Activated CD4-positive, CD25-positive, alpha-beta regulatory T cell treated with anti-CD3 and anti-CD28 coated beads, Interleukin-2, amount 50 U/mL, for 72 hours (primary cell): ENCODE data around the gene CAPN15.

Source experiments
- DNase-seq: peaks from one replicate; pipeline ENCODE4 v3.0.0; 2021

The CAPN15 gene

DNA sequence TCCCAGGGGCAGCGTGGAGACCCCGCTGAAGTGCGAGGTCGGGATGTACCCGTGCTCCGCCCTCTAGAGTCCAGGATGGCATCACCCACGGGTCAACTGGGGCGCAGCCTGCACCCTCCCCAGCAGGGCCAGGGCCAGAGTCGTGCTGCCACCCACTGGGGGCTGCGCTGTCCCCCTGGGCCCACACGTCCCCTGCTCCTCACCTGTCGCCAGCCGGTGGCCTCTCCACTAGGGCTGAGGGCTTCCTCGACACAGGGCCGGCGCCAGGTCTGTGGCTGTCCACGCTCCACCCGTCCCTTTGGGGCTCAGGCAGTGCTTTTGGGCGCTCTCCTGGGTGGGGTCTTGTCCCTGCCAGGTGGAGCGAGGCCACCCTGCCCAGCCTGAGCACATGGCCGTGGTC is 21.1 kb downstream of the CAPN15 start:
- no peak for DNase-seq

DNA sequence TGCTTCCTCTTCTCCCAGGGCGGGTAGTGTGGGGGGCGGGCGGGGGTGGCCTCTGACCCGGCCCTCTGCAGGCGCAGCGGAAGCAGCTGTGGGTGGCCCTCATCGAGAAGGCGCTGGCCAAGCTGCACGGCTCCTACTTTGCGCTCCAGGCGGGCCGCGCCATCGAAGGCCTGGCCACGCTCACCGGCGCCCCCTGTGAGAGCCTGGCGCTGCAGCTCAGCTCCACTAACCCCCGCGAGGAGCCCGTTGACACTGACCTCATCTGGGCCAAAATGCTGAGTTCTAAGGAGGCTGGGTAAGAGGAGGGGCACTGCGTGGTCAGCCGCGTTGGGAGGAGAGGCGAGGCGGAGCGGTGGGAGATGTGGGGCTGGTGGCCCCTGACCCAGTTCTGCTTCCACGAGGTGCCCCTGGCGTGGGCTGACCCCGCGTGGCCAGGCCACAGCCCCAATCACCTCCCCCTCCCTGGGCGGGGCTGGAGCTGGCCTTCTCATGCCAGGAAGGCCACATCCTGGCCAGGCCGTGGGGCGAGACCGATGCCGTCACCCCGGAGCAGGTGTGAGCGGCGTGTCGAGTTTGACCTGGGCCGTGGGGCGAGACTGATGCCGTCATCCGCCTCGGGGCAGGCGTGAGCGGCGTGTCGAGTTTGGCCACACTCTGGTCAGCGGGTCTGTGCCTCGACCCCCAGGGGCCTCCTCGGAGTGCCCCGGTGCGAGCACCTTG is 22.2 kb downstream of the CAPN15 start:
- DNase-seq, result no peak

DNA sequence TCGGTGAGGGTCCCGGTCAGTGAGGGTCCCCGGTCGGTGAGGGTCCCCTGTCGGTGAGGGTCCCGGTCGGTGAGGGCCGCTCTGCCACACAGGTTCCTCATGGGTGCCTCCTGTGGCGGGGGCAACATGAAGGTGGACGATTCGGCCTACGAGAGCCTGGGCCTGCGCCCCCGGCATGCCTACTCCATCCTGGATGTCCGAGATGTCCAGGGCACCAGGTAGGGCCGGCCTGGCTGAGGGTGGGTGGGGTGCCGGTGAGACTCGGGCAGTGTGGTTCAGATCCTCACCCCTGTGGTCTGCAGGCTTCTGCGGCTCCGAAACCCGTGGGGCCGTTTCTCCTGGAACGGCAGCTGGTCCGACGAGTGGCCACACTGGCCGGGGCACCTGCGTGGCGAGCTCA is 23.7 kb downstream of the CAPN15 start:
- no peak for DNase-seq

DNA sequence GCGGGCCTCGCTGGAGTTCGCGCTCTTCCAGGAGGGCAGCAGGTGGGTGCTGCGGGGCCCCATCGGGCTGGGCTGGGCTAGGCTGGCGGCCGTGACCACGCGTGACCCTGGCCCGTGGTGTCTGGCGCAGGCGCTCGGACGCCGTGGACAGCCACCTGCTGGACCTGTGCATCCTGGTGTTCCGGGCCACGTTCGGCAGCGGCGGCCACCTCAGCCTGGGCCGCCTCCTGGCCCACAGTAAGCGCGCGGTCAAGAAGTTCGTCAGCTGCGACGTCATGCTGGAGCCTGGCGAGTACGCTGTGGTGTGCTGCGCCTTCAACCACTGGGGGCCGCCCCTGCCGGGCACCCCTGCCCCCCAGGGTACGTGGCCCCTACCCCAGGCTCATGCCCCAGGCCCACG is 24.7 kb downstream of the CAPN15 start:
- DNase-seq, result no peak

DNA sequence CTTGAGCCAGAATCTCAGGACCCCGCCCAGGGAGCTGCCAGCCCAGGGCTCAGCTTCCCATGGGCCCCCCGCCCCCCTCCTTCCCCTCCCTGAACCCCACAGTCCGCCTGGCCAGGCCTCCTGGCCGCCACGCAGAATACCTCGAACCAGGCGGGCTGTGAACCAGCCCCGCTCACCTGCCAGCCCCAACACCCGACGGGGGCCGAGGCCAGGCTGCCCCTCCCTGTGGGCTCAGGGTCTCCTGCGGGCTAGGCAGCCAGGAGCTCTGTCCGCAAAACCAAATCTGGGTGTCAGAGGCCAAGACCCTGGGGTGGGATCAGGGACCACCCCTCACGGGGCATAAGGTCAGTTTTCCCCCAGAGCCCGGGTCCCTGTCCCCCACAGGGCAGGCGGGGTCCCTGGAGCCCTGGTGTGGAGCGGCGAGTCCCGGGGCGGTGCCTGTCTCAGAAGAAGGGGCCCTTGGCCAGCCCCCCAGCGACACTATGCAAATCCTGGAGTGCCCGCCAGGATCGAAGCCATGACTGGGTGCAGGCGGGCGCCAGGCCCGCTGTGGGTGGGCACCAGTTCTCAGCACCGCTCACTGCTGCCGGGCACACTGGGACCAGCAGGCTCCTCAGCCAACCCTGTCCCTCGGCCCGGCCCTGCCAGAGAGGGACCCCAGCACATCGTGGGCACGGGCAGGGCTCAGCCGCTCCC is 26.2 kb downstream of the CAPN15 start:
- DNase-seq, result no peak

DNA sequence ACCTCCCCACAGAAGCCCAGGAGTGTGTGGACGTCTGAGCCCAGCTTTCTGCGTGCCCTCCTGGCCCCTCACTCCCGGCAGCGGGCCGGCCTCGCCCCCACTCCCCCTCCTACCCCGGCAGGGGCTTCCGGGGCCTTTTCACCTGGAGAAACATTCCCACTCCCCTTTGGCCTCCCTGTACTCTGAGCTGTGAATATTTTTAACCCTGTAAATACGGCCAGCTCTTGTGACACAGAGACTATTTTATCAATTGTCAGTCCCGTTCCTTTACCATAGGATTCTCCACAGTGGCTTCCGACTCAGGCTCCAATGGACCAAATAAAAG is 26.7 kb downstream of the CAPN15 start:
- DNase-seq, result no peak

DNA sequence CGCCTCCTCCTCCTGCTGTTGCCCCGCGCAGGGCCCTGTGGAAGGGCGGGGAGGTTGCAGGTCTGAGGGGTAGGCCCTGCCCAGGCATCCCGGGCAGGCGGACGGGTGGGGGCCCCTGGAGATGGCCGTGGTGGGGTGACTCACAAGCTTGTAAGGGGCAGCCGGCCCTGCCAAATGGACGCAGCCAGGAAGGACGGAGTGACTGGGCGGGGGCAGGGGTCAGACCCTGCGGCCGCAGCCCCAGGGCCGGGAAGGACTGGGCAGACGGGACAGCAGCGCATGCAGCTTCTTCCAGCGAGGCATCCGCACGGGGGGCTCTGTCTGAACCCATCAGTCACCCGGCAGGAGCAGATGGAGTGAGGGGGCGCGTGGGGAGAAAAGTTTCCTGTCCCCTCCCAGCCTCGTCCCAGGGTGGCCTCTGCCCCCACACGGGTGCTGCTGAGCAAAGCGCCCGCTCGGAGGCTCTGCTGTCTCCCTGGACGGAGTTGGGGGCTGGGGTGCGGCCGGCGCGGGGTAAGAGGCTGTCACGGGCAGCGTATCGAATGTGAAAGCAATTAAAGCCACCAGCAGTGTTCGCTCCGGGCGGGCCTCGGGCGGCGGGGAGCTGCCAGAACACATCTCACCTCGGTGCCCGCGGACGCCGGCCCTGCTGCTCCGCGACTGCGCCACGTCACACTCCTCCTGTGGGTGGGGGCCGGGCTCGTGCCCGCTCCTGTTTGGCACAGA is 27.3 kb downstream of the CAPN15 start:
- no peak for DNase-seq

DNA sequence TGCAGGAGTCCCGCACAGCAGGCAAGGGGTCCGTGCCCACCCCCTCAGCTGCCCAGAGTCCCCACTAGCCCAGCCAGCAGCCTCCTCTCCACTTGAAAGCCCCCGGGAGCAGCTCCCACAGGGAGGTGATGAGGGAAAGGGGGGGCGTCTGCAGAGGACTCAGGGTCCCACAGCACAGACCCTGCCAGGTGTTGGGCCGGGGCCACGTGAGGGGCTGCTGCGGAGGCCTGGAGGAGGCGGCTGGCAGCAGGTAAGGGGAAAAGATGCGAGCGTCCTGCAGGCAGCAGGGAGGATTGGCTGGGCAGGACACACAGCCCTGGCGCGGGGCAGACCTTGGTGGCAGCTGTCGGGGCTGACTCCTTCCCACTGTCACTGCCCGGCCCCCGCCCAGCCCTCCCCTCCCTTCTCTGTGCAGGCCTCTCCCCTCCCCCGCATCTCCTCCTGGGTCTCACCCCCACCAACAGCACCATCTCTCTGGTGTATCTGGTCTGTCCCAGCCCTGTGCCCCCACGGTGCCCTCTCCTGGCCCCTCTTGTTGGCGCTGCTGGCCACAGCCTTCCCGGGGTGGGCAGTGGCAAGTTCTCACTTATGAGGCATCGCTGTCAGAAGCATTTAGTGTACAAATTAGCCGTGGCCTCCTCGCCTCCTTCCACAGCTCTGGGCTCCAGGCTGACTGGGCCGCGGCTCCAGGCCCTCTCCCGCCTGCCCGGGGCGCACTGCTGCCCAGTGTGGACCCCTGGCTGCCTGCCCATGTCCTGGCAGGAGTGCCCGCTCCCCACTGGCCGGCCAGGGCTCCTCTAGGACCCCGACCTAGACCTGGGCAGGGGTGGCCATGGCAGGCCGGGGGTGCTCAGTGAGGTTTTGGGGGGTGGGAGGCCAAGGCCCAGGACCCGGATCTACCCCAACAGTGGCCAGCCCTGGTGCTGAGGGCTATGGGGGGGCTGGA is 28.3 kb downstream of the CAPN15 start:
- DNase-seq, result no peak

DNA sequence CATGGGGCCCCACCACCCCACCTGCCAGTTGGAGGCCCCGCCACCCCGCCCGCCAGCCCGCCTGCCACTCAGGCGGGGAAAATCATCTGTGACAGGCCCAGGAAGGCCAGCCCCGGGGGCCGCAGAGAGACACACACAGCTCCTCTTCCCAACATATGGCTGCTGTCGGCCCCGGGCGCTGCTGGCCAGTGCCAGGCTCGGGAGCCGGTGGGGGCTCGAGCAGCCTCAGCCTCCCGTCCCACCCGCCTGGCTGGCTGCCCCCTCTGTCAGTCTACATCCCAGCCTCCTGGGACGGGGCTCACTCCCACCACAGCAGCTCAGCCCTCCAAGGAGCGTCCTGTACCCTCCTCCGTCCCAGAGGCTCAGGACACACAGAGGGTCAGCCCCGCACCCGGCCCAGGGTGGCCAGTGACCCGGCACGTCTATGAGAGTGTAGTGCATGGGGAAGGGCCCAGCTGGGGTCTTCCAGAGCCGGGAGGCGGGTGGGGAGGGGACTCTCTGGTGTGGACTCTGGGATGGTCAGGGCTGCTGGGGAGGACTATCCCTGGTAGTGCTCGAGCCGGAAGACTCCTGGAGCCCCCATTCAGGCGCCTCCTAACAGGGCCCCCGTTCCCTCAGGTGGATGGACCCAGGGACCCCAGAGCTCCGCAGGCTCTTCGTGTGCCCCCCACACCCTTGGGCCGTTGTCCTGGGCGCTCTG is 29.1 kb downstream of the CAPN15 start:
- DNase-seq, result no peak

DNA sequence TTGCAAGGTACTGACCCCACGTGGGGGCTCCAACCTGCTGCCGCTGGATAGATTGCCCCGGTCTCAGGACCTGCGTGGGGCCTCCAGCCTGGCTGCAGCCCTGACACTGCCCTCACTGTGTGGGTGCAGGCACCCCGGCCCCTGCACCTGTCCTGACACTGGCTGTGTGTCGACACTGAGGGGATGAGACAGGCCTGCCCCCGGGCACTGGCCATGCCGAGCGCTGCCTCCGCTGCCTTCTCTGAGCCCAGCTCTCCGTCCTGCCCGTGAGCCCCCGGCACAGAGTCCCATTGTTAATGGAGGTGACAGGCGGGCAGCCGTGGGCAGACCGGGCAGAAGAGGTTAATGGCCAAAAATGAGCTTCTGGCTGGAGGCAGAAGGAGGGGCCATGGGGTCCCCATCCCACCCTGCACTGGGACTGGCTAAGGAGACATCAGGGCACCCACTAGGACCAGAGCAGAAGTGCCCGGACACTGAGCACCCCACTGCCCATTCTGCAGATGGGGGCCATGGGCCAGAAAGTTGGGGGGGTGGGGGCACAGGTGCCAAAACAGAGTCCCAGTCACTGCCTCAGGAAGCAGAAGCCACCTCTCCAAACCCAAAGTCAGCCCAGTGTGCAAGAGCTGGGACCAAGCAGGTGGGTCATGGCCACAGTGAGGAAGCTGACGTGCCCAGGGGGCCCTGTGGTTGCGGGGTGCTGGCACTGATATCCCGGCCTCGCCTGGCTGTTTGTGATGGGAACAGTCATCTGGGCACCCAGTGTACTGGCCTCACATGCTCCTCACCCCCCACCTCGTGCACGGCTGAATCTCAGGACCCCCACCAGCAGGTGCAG is 30.2 kb downstream of the CAPN15 start:
- DNase-seq, result no peak

DNA sequence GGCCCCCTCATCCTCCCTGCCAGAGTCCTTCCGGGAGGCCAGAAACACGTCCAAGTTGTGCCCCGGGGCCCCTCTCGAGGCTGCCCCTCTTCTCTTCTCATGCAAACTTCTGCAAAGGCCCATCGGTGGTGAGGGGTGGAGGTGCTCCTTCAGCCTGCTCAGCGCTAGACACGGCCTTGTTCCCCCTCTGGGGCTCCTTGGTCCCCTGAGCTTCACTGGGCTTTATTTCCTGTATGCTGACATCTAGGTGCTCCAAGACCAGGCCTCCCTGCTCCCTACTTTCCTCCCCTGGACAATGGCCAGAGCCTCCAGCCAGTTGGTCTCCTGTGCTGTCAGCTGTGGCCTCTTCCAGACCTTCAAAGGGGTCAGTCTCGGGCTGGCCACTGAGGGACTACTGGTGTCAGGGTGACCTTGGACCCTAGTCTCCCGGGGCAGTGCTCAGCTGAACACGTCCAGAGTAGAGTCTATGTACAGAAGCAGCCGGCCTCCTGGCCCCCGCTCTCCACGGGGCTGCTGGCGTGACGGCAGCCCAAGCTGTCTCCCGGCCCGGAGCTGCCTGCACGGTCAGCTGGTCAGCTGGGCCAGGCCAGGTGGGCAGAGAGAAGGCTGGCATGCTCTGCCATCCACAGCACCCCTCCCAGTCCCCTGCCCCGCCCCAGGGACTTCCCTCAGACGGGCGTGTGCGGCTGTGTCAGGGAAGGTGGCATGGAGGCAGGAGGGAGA is 30.9 kb downstream of the CAPN15 start:
- DNase-seq, result no peak

DNA sequence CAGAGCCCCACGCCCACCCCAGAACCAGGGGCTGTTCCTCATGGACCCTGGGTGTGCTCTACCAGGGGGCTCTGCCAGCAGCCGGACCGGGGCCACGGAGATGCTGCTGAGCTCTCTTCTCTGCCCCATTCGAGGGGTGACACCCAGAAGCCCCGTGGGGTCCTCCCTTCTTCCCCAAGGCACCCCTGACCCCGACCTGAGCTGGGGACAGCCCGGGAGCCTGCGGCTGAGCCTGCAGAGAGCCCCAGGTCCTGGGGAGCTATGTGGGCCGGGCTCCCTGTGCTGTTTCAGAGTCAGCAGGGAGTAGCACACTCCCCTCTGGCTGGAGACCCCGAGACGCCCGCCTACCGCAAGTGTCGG is 31.5 kb downstream of the CAPN15 start:
- DNase-seq, result no peak

DNA sequence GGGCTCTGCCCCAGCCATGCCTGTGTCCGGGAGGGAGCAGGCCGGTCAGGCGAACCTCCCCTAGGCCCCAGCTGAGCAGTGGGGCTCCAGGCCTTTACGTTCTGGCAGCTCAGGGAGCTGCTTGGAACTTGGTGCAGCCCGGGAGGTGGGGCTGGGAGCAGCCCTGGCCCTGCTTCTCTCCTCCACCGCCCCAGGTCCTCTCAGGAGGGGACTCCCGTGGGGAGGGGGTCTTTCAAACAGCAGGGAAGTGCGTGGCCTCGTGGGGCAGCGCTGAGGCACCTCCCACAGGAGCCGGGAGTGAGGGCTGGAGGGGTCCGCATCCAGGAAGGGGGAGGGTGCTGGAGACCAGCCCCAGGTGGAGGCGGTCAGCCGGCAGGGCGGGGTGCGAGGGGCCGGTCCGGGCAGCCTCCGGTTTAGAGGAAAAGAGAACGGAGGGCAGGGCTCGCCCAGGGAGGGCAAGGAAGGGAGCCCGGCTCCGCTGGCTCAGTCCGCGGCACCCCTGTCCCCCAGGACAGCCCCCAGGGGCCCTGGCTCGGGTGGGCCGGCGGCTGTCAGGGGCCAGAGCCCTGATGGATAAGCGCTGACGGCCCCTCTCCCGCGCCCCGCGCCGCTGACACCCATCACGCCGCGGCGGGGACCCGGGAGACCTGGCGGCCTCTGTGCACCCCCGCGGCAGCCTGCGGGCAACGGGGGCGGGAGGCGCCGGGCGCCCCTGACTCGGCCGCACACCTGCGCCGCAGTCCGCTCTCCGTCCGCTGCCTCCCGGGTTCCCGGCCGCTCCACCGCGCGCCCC is 32.1 kb downstream of the CAPN15 start:
- DNase-seq, result no peak

DNA sequence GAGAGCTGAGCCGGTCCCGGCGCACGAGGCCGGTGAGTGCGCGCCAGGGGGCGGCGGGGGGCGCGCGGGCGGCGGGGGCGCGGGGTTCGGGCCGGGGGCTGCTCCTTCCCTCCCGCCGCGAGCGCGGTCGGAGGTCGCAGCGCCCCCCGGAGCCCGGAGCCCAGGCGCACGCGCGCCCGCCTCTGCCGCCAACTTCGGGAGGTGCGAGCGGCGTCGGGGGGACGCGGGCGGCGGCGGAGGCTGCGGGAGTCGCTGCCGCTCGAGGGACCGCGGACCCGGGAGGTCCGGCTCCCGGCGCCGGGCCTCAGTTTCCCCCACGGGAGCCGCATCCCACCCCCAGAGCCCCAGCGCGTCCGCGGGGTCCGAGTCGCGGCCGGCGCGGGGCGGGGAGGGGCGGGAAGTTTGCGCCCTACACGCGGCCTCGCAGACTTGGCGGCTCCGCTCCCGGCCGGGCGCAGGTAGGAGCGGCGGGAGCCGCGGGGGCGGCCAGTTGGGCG is 32.7 kb downstream of the CAPN15 start, which contains the start of gene PRR35:
Gene PRR35, plus strand, starts transcription at position 191 of the 497 bp plus-strand sequence. CDS start 2,901 bp downstream, outside the sequence.
- no peak for DNase-seq

DNA sequence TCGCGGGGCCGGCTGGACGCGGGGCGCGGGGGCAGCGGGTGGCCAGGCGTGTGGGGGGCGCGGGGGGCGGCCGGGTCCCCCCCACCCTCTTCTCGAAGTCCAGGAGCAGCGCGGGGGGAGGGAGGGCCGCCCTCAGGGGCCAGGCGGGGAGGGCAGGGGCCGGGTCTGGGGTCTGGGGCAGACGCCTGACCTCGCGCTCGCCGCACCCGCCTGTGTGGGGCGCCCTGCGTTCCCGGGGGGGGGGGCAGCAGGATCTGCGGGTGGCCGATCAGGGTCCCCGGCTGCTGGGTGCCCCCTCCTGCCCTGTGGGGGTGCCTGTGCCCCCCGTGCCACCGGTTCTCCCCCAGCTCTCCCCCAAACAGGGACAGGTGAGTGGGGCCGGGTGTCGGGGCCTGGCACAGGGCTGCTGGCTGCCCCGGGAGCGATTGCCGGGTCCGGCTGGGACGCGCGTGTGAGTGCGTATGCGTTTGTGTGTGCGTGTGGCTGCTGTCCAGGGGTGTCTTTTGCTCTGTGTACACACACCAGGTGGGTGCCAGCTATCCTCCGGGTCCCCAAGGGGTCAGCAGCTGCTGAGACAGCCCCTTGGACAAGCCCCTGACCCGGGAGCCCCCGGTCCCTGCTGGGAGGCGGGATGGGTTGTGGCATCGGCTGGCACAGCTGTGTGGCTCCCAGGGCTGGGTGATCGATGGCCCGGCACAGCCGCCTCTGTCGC is 33.3 kb downstream of the CAPN15 start:
- DNase-seq, result no peak

DNA sequence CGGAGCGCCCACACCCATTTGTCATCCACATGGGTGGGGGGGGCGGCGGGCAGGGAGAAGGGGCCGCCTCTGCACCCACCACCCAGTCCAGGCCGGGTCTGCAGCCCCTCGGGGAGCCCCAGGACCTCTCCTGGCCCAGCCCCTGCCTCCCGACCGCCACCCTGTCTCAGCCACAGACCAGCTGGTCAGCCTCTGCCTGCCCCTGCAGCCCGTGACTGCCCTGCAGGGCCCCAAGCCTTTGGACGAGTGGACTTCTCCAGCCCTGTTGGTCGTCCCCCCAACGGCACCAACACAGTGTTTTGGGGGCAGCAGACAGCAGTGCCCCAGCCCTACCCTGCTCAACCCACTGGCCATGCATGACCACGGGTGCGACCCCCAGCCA is 33.9 kb downstream of the CAPN15 start:
- DNase-seq, result no peak

DNA sequence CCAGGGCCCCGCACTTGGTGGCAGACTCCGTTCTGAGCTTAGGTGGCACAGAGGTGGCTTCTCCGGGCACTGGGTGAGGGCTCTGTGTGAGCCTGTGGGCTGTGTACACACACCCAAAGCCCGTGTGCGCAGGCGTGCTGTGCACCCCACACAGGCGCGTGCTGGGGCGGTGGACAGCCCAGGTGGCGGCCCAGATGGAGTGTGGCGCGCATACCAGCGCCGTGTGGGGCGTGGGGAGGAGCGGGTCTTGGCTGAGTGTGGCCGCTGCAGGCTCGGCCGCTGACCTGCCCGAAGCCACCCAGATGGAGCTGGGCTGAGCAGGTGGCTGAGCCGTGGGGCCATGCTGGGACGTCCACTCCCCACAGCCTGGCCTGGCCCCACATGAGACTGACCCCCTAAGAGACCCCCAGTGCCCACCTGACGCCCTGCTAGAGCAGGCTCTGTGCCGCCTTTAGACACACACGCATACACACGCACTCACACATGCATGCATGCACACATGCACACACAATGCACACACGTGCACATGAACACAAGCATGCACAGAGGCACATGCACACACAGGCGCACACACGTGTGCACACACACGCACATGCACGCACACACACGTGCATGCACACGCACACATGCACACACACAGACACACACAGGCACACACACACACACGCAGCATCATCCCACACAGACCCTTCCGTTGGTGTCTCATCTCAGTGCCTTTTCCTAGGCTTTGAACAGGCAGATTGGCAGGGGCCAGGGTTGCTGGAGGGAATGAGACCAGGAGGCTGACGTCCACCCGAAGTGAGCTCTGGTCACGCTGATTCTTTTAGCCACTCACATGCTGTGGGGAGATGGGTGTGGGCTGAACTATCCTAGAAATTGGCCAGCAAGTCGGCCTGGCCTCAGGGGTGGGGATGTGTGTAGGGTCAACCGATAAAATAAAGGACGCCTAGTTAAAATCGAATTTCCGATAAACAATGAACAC is 34.7 kb downstream of the CAPN15 start:
- no peak for DNase-seq
